AG04450 (cell line): ENCODE results near the gene ZNF385C. TPM values are rescaled to one million over a fixed set of nuclear protein-coding genes. Genes with fewer than 3 reads are reported as not detected.

Source experiments
- CTCF ChIA-PET: fragments of 300-600, 350-600 bp; formaldehyde crosslinking; extraction: SDS; loops from one replicate; lab custom pipeline; 2022; ENCODE audit warnings: antibody characterized with exemption, inconsistent platforms; lab: Charles Lee
- POLR2A ChIA-PET: fragments of 350-600 bp; formaldehyde crosslinking; extraction: SDS; loops from one replicate; lab custom pipeline; 2021; ENCODE audit warnings: antibody characterized with exemption, inconsistent platforms; lab: Yijun Ruan, JAX
- DNase-seq: peaks from one replicate; pipeline ENCODE4 v3.0.0-alpha.2; 2011; ENCODE audit warnings: low read depth, low spot score
- H3K27ac ChIP-seq: one replicate; pipeline ENCODE4 v1.5.1; 2012; ENCODE audit warnings: low read depth, low read length, control low read depth
- H3K27me3 ChIP-seq: one replicate; pipeline ENCODE4 v1.6.0; 2012; ENCODE audit warnings: low read length; ENCODE audit not compliant: control insufficient read depth, insufficient read depth
- H3K4me3 ChIP-seq: 2 replicates; pipeline ENCODE4 v1.5.1; 2011; ENCODE audit warnings: mild to moderate bottlenecking, low read depth, low read length, control low read depth
- H3K9me3 ChIP-seq: 2 replicates; pipeline ENCODE4 v1.5.1; 2012; ENCODE audit warnings: low read length; ENCODE audit not compliant: control insufficient read depth, insufficient read depth
- CTCF ChIP-seq: IDR thresholded peaks from 2 replicates; pipeline ENCODE4 v1.5.1; 2011; ENCODE audit warnings: low read depth, low read length, control low read depth, inconsistent platforms
- polyA plus RNA-seq: library from polyadenylated mRNA; depleted of rRNA; stranded (reverse); fragments of >200 nt; gene quantifications from 2 replicates; pipeline ENCODE4 v1.2.3, GENCODE V29; 2011

ZNF385C gene
- polyA plus RNA-seq, 1 experiment, result not detected

- Histone ChIP-seq H3K4me3 (no peak overlapping the region), H3K9me3 (no peaks in the 10 kb centered on the region; the same call in 1 of the 2 replicates), H3K27ac (no peak overlapping the region), H3K27me3 (no peaks in the 10 kb centered on the region)
- no peak for TF ChIP-seq CTCF
- no peak for DNase-seq
- ChIA-PET POLR2A (interaction anchor here (0.6 to 1.9 kb wide), 2 partner anchors 144 to 615 kb away, joined by 3 to 17 read pairs; partner anchors contain the start of gene CNP), CTCF (interaction anchor here (1.1 to 1.4 kb wide), 2 partner anchors 71 to 86 kb away, joined by 3 to 4 read pairs; no protein-coding TSS in a partner anchor)
Measured at GRCh38 chr17:42111265-42111636, 13.0 kb upstream of the ZNF385C start.

DNA sequence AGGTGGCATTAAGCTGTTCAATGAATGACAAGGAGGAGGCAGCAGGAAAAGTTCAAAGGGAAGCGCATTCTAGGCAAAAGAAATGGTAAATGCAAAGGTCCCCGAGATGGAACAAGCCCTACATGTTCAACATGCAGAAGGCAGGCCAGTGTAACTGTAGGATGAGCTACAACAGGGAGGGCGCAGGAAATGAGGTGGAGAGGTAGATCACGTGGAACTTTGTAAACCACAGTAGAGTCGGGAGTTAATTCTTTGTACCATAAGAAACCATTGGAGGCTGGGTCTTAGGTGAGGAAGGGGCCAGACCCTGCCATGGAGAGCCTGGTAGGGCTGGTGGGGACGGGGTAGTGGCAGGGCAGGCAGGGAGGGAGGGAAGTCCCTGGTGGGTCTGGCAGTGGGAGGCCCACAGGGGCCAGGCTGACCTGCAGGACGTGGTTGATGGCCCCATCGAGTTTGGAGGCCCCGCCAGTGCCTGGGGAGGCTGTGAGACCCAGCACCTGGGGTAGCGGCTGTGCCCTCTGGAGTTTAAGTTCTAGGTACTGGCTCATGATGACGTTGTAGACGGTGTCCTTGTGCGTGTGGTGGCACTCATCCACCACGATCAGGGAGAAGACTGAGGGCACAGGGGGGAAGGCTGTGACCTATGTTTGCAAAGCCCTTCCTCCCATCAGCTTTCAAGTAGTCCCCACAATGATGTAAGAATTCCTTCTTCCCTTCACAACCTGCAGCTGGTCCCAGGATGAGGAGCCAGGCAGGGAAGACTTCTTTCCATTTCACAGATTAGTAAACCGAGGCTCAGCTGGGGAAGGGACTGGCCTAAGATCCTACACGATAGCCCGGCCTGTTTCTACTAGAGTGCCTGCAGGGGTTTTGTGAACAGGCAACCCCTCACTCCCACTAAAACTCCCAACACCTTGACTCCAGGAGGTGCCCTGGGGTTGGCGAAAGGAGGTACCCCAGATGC, 12.3 kb upstream of the ZNF385C start:
- DNase-seq, result no peak
- Histone ChIP-seq H3K27me3 (no peaks in the 10 kb centered on the region), H3K4me3 (no peak overlapping the region), H3K27ac (no peak overlapping the region), H3K9me3 (no peaks in the 10 kb centered on the region; the same call in 1 of the 2 replicates)
- ChIA-PET POLR2A (interaction anchor here (0.6 kb wide), 2 partner anchors 85 to 616 kb away, joined by 3 read pairs; no protein-coding TSS in a partner anchor), CTCF (interaction anchor here (0.7 to 1.4 kb wide), 2 partner anchors 9 to 85 kb away, joined by 4 to 6 read pairs; no protein-coding TSS in a partner anchor)
- no peak for TF ChIP-seq CTCF

GRCh38 chr17:42109086-42109485, 10.8 kb upstream of the ZNF385C start:
- H3K9me3 ChIP-seq, result no peaks in the 10 kb centered on the region; the same call in 1 of the 2 replicates
- TF ChIP-seq CTCF, result no peak
- no peaks in the 10 kb centered on the region for H3K27me3 ChIP-seq
- H3K4me3 ChIP-seq, result no peak overlapping the region
- no peak overlapping the region for H3K27ac ChIP-seq
- ChIA-PET CTCF (interaction anchor here (1.0 kb wide), 1 partner anchor 42 kb away, joined by 3 read pairs; no protein-coding TSS in a partner anchor), POLR2A (no interaction called here)
- DNase-seq, result no peak

DNA sequence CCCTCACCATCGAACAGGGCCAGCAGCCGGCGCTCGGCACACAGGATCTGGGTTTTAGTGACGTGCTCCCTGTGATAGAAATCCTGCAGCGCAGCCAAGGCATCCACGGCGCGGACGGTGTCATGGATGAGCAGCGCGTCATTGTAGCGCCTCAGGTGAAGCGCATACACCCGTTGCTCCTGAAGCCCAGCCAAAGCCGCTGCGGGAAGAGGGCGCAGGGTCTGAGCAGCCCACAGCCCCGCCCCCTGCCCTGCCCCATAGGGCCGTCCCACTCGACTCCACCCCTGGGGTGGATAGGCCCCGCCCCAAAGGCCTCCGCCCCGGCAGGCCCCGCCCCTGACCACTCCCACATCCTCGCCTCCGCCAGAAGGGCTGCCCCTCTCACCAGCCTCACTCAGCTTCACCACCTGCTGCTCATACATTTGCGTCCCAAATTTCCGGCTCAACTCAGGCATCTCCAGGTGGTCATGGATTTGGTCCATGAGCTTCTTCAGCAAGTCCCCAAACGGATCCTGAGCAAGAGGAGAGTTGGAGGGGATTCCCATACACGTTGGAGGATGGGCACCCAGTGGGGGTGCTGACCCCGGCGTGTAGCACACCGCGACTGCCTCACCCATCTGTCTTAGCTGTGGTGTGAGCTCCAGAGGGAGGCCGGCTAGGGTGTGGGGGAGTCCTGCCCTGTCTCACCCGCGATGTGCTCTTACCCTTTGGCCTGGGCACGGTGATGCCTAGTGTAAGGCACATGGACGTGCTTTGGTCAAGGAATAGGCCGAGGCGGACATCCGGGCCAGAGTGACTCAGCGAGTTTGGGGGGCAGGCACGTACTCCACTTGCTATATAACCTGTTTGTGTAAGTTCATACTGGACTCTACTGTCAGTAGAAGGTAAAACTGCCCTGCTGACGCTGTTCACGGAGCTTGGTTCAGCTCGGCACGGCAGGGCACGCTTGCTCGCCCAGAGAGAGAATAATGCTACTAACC, 9.6 kb upstream of the ZNF385C start:
- Histone ChIP-seq H3K27ac (no peak overlapping the region), H3K27me3 (peaks cover 7% of the 10 kb centered on the region), H3K9me3 (no peaks in the 10 kb centered on the region; the same call in 1 of the 2 replicates), H3K4me3 (peak overlapping the region; percentile 53)
- ChIA-PET CTCF (interaction anchor here (0.6 to 1.0 kb wide), 3 partner anchors 23 to 102 kb away, joined by 3 to 4 read pairs (median 3); no protein-coding TSS in a partner anchor), POLR2A (interaction anchor here (1.4 kb wide), 1 partner anchor 91 kb away, joined by 3 read pairs; the partner anchor contains the start of gene DNAJC7)
- no peak for DNase-seq
- no peak for TF ChIP-seq CTCF
